ENCODE data around the gene PLCXD1.
"Not testable (repeated sequence)": the region's sequence is repeated elsewhere in the genome, so short reads cannot be mapped to it uniquely, and the experiment has no call there.

Gene PLCXD1

DNA sequence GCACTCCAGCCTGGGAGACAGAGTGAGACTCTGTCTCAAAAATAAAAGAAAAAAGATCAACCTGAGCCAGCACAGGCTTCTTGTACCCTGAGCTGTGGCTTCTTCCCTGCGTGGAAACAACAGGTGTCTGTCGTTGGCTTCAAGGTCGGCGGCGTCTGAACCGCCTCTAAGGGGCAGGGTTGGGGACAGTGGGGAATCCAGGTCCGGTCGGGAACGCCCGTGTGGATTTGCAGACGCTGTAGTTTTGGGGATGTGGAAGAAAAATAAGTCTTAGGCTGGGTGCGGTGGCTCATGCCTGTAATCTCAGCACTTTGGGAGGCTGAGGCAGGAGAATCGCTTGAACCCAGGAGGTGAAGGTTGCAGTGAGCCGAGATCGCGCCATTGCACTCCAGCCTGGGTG lies 17.2 kb upstream of the PLCXD1 start:
- DNase-seq = not testable (repeated sequence)

DNA sequence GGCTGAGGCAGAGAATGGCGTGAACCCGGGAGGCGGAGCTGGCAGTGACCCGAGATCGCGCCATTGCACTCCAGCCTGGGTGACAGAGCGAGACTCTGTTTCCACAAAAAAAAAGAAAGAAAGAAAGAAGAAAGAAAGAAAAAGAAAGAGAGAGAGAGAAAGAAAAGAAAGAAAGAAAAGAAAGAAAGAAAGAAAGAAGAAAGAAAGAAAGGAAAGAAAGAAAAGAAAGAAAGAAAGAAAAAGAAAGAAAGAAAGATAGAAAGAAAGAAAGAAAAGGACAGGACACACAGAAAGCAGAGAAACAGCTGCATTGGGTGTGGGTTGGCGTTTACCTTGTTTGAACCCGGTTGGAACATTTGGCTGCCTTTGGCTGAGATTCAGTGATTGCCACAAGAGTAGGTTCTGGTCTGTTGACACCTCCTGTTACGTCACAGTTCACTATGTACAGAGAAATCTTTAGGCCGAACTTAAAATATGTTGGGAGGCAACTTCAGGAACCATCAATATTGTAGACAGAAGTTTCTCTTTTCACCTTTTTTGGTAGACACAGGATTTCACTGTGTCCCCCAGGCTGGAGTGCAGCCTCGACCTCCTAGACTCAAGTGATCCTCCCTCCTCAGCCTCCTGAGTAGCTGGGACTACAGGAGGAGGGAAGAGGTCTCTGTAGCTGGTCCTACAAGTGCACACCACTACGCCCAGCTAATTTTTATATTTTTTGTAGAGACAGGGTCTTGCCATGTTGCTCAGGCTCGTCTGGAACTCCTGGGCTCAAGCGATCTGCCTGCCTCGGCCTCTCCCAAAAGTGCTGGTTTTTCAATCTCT lies 16.3 kb upstream of the PLCXD1 start:
- no peak for DNase-seq

DNA sequence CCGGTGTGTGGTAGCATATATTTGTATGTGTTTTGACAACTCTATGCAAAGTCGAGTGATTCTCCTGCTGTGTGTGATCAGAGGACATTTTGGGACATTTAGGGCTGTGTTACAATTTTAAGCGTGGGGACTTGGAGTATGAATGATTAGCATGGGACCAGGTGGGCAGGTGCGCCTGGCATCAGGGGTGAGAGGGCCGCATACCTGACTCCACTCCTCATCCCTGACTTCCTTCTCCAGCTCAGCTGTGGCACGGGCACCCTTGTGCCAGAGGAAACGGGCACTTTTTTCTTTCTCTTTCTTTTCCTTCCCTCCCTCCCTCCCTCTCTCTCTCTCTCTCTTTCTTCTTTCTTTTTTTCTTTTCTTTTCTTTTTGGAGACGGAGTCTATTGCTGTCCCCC lies 15.7 kb upstream of the PLCXD1 start:
- no peak for DNase-seq

DNA sequence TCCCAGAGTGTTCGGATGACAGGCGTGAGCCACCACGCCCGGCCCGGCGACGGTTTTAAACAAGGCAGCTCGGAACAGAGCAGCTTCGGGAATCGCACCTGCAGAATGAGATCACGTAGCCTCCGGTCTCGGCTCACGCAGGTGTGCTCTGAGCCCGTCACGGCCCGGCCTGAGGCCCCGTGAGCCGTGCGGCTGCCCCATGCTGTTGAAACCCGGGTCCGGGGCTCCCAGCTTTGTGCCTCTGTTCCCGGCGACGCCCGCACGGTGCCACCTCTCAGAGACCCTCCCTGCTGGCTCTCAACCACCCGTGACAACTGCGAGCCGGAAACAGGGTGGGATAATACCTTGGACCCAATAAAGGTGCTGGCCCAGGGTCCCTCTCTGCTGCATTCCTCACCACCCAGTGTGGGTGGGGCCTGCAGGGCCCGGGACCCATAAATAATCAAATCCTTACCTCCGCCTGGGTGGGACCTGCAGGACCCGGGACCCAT lies 13.4 kb upstream of the PLCXD1 start:
- no peak for DNase-seq

DNA sequence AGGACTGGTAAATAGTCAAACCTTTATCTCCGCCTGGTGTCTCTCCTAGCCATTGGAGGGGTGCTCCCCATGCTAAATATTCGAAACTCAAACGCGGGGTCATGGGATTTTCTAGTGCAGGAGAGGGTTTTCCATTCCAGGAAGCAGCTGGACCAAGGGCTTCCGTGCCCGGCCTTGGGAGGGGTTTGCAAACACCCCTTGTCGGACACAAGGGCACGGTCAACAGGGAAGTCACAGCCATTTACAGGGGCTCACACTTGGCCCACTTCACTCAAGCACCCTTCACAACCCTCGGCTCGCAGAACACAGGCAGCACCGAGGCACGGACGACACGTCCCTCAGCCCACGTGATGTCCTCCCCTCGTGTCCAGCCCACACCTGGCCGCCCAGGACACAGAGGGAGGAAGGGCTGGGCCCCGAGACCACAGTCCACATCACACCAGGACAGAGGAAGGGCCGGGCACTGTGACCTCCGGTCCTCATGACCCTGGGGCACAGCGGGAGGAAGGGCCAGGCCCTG lies 10.3 kb upstream of the PLCXD1 start:
- no peak for DNase-seq

DNA sequence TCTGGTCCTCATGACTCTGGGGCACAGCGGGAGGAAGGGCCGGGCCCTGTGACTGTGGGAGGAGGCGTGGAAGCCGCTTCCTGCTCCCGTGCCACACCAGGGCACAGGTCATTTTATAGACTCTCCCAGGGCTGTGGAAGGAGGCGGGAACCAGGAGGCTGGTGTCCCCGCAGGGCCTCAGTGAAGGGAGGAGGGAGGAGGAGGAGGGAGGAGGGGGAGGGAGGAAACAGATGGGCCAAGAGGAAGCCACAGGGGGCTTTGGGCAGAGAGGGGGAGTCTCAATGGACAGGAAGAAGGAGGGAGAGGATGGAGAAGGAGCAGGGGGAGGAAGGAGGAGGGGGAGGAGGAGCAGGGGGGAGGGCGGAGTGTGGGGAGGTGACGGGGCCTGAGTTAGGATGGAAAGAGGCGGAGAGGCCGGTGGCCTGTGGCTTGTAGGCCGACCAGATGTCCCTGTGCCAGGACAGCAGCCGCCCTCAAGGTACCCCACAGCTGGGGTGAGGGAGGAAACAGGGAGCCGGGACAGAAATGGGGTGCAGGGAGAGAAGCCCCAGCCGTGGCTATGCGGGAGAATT lies 6.2 kb upstream of the PLCXD1 start:
- peak; percentile 65 for DNase-seq

DNA sequence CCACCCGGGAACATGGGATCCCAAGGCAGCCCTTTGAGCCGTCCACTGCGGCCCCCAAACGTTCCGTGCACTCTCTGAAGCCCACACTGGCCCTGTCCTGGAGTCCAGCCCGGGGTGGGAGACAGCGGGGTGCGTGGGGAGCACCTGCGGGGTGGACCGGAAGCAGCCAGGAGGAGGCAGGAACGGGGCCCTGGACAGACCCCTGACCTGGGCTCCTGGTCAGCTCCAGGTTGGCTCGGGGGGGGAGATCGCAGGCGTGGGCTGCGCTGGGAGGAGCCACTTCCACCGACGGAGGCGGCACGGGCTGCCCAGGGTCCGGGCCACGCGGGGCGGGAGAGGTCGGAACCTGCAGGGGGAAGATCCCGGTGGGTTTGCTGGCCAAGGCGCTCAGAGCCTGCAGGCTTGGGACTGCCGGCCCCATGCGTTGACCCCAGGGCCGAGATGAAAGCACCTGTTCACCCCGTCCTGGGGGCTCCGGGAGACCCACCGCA lies 5.7 kb upstream of the PLCXD1 start:
- DNase-seq = peak; percentile 50

DNA sequence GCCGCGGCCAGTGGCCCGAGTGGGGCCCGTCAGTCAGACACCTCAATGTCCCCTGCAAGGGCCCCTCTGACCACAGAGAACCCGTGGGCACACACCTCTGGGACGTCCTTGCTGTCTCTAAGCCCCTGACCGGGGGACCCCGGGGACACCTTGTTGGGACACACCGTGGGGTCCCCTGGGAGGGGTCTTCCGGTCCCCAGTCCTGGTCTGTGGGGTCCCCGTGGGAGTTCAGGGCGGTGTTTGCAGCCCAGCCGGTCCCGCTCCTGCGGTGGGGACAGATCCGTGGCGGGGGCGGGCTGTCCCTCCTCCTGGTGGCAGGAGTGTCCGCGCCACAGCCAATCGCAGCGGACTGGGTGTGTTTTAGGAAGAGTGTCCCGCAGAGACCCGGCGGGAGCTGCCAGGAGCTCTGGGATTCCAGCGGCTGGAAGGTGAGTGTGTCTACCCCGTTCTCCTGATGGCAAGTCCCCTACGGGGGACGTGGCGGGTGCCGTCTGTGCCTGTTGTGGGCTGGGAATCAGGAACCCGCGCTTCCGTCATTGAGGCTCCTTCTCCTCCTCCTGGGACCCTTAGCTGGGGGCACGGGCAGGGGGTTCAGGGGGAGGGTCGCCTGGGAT lies 5.1 kb upstream of the PLCXD1 start:
- peak; percentile 71 for DNase-seq

DNA sequence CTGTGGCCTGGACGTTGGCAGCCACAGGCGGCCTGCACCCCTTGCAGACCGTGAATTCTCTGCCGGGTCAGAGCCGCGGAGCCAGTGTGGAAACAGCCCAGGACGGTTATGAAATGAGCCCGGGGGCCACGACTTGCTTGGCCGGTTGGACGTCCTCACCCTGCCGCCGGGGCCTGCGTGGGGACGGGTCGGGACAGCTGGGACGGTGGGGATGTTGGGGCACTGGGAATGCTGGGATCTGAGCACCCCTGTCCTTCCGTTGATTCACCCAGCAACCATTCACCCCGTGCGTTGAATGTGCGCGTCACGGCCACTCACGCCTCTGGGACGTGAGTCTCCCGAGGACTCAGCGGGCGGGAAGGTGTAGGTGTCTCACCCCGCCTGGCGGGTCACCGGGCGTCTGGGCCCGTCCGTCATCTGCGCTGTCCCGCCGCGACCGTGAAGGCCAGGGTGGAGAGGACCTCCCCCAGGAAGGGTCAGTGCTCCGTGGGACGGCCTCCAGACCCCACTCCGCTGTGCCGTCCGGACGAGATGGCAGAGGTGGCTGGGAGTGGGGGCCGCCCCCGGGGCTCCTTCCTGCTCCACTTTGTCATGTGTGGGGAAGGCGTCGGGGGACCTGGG lies 4.5 kb upstream of the PLCXD1 start:
- DNase-seq = peak; percentile 58

DNA sequence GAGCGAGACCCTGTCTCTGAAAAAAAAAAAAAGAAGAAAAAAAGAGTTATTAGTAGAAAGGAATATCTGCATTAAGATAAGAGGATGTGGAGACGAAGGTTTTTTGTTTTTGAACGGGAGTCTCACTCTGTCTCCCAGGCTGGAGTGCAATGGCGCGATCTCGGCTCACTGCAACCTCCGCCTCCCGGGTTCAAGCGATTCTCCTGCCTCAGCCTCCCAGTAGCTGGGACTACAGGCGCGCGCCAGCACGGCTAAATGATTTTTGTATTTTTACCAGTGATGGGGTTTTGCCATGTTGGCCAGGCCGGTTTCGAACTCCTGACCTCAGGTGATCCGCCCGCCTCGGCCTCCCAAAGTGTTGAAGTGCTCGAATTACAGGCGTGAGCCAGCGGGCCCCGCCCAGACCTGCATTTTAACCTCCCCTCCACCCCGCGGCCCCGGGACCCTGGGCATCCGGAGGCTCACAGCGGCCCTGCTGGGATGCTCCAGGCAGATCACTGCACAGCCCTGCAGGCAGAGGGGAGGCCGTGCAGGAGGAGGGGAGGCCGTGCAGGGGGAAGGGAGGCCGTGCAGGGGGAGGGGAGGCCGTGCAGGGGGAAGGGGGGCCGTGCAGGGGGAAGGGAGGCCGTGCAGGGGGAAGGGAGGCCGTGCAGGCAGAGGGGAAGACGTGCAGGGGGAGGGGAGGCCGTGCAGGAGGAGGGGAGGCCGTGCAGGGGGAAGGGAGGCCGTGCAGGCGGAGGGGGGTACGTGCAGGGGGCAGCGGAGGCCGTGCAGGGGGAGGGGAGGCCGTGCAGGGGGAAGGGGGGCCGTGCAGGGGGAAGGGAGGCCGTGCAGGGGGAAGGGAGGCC lies 1.2 kb upstream of the PLCXD1 start:
- not testable (repeated sequence) for DNase-seq

DNA sequence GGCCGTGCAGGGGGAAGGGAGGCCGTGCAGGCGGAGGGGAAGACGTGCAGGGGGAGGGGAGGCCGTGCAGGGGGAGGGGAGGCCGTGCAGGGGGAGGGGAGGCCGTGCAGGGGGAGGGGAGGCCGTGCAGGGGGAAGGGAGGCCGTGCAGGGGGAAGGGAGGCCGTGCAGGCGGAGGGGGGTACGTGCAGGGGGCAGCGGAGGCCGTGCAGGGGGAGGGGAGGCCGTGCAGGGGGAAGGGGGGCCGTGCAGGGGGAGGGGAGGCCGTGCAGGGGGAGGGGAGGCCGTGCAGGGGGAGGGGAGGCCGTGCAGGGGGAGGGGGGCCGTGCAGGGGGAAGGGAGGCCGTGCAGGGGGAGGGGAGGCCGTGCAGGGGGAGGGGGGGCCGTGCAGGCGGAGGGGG lies 459 bp upstream of the PLCXD1 start:
- not testable (repeated sequence) for DNase-seq

DNA sequence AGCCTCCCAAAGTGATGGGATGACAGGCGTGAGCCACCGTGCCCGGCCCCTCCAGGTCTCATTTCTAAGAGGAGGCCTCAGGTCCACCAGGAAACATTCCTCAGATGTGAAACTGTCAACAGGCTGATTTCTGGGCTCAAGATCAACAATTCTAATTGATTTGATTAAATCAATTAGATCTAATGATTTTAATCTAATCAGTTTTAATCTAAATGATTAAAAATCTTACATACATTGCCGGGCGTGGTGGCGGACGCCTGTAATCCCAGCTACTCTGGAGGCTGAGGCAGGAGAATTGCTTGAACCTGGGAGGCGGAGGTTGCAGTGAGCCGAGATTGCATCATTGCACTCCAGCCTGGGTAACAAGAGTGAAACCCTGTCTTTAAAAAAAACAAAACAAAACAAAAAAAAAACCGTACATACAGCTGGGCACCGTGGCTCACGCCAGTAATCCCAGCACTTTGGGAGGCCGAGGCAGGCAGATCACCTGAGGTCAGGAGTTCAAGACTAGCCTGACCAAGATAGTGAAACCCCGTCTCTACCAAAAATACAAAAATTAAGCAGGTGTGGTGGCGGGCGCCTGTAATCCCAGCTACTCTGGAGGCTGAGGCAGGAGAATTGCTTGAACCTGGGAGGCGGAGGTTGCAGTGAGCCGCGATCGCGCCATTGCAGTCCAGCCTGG lies 960 bp downstream of the PLCXD1 start:
- not testable (repeated sequence) for DNase-seq

DNA sequence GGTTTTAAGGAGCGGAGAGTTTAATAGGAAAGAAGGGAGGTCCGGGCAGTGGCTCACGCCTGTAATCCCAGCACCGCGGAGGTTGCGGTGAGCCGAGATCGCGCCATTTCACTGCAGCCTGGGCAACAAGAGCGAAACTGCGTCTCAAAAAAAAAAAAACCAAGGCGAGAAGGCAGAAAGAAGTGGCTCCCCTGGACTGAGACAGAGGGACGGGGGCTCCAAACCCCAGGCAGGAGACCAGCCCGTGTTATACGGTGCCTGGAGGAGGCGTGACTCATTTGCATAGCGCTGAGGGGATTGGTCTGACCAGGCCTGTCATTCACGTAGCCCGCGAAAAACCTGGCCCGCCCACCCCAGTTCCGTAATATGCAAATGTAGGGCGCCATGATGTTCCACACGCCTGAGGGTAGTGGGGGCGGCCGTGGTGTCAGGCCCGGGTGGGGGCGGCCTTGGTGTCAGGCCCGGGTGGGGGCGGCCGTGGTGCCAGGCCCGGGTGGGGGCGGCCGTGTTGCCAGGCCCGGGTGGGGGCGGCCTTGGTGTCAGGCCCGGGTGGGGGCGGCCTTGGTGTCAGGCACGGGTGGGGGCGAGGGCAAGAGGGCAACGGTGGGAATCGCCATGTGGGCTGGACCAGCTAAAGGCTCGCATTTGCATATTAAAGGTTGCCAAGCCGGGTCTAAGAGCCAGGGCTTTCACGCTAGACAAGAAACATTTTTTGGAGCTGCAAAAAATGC lies 2.1 kb downstream of the PLCXD1 start:
- peak; percentile 90 for DNase-seq

DNA sequence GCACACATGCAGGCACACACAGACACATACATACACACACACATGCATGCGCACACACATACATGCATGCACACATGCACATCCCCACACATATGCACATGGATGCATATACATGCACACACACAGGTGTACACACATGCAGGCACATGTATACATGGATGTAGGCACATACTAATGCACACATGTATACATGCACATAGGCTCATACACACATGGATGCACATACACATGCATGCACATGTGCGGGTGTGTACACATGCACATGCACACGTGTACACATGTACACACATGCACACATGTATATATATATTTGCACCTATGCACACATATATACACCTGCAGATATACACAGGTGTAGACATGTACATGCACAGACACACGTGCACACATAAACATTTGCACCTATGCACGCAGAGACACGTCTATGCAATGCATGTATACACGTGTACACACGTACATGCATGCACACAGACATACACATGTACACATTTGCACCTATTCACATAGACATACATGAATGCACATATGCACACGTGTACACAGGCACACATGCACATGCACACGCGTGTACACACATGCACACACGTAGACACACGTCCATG lies 4.0 kb downstream of the PLCXD1 start:
- no peak for DNase-seq

DNA sequence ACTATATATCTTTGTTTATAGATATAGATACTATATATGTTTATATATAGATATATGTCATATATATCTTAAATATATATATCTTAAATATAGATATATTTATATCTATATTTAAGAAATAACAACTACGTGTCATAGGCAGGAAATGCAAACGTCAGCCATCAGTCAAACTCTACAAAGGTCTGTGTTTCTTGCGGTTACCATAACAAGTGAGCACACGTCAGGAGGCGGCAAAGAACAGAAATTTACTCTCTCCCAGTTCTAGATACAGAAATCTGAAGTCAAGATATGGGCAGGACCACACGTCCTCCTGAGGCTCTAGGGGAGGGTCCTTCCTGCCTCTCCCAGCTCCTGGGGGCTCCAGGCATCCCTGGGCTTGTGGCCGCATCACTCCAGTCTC lies 6.5 kb downstream of the PLCXD1 start:
- DNase-seq = no peak

DNA sequence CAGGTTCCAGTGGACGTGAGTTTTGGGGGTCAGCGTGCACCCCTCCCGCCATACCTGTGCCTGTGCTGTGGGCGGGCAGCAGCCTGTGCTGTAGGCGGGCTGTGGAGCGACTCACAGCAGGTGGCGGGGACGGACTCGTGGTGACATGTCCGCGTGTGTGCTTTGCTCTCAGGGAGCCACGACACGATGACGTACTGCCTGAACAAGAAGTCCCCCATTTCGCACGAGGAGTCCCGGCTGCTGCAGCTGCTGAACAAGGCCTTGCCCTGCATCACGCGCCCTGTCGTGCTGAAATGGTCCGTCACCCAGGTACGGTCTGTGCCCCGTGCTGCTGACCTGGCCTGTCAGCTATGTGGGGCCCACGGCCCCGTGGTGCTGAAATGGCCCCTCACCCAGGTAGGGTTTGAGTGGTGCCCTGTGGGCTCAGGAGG lies 7.4 kb downstream of the PLCXD1 start:
- no peak for DNase-seq

DNA sequence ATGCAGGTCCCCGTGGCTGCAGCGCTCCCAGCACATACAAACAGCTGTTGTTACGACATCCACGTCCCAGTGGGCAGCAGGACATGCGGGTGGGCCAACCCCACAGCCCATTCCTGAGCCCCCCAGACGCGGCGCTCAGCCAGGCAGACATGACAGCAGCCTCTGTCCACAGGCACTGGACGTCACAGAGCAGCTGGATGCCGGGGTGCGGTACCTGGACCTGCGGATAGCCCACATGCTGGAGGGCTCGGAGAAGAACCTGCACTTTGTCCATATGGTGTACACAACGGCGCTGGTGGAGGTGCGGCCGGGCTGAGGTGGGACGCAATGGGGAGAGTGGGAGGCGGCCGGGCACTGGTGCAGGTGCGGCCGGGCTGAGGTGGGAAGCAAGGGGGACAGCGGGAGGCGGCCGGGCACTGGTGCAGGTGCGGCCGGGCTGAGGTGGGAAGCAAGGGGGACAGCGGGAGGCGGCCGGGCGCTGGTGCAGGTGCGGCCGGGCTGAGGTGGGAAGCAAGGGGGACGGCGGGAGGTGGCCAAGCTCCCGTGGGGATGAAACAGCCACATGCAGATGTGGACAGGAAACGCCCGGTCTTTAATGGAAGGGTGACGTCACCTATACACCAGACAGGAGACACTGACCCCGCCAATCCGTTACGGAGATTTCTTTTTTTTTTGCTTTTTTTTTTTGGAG lies 9.4 kb downstream of the PLCXD1 start:
- no peak for DNase-seq

DNA sequence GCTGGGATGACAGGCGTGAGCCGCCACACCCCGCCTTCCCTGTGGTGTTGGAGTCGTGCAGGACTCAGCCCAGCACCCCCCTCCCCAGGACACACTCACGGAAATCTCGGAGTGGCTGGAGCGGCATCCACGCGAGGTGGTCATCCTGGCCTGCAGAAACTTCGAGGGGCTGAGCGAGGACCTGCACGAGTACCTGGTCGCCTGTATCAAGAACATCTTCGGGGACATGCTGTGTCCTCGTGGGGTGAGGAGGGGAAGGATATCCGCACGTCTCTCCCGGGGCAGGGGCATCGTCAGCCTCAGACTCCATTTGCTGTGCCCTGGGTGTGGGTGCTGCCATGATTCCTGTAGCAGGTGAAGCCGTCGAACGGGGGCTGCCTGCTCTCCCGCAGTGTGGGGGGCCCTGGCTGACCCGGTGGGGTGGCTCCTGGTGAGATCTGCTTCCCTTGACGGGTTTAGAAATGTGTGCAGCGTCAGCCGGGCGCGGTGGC lies 10.3 kb downstream of the PLCXD1 start:
- no peak for DNase-seq
